Forelimb muscle (tissue), 1 donor: ENCODE results near the gene SHC2. TPM values are rescaled to one million over a fixed set of nuclear protein-coding genes. Genes with fewer than 3 reads are reported as not detected.
"Not testable (repeated sequence)": the region's sequence is repeated elsewhere in the genome, so short reads cannot be mapped to it uniquely, and the experiment has no call there.

Experiments
- DNase-seq: peaks from one replicate; pipeline ENCODE4 v3.0.0-alpha.2; 2013; ENCODE audit warnings: low read depth
- polyA plus RNA-seq: library from polyadenylated mRNA; unstranded; fragments of 120-200 nt; gene quantifications from one replicate; pipeline ENCODE4 v1.2.1, GENCODE V29; 2013; ENCODE audit not compliant: insufficient read length

Gene SHC2
- polyA plus RNA-seq, 1 donor = 32.9 TPM

DNA sequence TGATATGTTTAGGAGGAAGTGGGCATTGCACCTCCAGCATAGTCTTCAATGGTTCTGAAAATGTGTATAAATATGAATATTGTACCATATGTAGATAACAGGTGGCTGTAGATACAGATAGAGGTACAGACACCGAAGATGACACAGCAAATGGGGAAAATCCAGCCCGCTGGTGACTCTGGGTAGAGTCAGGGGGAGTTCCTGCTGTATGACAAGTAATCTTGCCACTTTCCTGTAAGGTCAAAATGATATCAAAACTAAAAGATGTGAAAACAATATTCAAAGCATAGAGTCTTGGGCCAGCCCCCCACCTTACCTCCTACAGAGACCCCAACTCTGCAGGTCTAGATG lies 69.7 kb downstream of the SHC2 start:
- no peak for DNase-seq

DNA sequence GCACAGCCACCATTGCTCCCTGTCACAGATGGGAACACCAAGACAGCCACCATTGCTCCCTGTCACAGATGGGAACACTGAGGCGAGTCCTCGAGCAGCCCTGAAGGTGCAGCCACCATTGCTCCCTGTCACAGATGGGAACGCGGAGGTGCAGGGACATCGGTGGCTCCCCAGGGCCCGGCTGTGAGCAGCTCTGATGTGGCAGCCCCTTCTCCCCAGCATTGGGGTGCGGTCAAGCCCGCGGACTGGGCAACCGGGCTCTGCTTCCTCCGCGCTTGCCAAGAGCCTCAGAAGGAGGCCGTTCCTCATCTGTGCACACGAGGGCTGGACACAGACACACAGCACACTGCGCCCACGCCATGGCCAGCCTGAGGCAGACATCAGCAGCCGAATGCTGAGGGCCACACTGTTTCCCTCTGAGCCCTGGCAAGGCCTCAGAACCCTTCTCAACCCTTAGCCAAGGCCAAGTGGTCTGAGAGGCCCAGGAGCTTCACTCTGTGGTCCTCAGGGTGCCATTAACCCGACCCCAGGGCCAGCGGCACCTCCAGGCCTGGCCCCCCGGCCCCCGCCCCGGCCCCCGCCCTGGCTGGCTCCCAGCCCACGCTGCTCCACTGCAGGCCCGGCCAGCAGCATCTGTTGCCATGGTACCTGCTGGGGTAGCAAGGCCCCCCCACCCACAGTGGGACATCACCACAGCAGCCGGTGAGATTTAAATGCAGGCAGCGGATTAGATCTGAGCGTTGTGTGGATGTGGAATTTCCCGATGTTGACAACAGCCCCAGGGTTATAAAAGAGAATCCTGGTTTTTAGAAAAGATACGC lies 70.2 kb downstream of the SHC2 start:
- no peak for DNase-seq

DNA sequence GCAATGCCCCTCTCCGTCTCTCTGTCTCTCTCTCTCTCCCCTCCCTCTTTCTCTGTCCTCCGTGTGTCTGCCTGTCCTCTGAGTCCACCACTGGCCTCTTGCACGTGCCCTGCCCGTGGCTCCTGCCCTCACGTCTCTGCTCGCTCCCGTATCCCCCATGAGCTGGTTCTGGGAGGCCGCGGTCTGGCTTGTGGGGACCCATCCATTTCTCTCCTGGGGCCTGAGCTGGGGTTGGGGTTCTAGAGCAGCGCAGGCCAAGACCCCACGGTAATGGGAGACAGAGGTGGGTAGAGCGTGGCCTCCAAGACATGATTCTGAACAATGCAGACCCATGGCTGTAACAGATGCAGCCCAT lies 70.9 kb downstream of the SHC2 start:
- no peak for DNase-seq

DNA sequence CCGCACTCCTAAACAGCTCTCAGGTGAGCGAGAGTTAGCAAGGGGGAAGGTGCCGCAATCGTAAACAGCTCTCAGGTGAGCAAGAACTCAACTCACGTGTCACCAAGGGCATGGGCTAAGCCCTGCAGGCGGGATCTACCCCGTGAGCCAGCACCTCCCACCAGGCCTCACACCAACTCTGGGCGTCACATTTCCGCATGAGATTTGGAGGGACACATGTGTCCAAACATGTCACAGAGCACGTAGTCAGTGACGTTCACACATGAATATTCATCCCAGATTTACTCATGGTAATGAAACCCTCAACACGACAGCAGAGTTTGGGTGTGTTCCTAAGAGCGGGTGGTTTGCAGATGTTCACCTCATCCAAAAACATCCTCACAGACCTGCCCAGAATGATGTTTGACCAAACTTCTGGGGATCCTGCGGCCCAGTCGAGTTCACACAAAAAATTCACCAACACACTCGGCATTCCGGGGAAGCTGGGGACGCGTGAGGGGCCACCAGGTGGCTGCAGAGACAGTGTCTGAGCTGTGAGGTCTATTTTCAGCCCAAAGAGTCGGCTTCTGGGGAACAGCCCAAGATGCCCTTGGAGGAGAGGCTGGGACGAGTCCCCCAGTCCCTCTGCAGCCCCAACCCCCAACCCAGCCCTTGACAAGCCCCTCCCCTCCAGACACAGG lies 71.4 kb downstream of the SHC2 start:
- no peak for DNase-seq

DNA sequence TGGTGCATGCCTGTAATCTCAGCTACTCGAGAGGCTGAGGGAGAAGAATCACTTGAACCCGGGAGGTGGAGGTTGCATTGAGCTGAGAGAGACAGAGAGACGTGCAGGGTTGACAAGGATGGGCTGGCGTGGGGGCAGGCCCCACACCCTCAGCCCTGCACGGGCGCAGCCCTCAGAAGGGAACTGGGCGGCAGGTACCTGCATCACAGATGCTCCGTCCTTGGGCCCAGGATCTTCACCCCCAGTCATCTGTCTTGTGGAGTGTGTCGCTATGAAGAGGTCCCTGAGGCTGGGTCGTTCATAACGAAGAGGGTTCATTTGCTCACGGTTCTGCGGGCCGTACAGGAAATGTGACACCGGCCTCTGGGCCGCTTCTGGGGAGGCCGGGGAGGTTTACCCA lies 72.1 kb downstream of the SHC2 start:
- no peak for DNase-seq

DNA sequence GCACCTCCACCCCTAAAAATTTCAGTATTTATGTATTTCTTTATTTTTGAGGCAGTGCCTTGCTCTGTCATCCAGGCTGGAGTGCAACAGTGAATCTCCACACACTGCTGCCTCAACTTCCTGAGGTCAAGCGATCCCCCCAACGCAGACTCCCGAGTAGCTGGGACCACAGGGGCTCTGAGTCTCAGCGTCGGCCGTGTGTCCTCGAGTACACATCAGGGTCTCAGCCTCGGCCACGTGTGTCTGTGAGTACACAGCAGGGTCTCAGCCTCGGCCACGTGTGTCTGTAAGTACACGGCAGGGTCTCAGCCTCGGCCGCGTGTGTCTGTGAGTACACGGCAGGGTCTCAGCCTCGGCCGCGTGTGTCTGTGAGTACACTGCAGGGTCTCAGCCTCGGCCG lies 73.1 kb downstream of the SHC2 start:
- no peak for DNase-seq

DNA sequence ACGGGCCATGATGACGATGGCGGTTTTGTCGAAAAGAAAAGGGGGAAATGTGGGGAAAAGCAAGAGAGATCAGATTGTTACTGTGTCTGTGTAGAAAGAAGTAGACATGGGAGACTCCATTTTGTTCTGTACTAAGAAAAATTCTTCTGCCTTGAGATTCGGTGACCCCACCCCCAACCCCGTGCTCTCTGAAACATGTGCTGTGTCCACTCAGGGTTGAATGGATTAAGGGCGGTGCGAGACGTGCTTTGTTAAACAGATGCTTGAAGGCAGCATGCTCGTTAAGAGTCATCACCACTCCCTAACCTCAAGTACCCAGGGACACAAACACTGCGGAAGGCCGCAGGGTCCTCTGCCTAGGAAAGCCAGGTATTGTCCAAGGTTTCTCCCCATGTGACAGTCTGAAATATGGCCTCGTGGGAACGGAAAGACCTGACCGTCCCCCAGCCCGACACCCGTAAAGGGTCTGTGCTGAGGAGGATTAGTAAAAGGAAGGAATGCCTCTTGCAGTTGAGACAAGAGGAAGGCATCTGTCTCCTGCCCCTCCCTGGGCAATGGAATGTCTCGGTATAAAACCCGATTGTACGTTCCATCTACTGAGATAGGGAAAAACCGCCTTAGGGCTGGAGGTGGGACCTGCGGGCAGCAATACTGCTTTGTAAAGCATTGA lies 74.1 kb downstream of the SHC2 start:
- not testable (repeated sequence) for DNase-seq

DNA sequence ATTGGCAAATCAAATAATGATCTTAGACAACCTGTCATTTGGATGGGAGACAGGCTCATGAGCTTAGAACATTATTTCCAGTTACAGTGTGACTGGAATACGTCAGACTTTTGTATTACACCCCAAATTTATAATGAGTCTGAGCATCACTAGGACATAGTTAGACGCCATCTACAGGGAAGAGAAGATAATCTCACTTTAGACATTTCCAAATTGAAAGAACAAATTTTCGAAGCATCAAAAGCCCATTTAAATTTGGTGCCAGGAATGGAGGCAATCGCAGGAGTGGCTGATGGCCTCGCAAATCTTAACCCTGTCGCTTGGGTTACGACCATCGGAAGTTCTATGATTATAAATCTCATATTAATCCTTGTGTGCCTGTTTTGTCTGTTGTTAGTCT lies 74.6 kb downstream of the SHC2 start:
- not testable (repeated sequence) for DNase-seq

DNA sequence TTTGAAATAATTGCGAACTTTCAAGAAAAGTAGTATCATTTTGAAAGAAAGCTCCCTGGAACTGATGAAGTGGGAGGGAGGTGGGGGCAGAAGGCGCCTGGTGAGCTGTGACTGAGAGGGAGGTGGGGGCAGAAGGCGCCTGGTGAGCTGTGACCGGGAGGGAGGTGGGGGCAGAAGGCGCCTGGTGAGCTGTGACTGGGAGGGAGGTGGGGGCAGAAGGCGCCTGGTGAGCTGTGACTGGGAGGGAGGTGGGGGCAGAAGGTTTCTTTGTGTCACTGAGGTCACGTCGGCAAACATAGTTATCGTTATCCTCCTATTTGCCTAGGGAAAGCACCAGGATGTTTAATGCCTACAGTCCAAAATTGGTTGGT lies 76.0 kb downstream of the SHC2 start:
- no peak for DNase-seq

DNA sequence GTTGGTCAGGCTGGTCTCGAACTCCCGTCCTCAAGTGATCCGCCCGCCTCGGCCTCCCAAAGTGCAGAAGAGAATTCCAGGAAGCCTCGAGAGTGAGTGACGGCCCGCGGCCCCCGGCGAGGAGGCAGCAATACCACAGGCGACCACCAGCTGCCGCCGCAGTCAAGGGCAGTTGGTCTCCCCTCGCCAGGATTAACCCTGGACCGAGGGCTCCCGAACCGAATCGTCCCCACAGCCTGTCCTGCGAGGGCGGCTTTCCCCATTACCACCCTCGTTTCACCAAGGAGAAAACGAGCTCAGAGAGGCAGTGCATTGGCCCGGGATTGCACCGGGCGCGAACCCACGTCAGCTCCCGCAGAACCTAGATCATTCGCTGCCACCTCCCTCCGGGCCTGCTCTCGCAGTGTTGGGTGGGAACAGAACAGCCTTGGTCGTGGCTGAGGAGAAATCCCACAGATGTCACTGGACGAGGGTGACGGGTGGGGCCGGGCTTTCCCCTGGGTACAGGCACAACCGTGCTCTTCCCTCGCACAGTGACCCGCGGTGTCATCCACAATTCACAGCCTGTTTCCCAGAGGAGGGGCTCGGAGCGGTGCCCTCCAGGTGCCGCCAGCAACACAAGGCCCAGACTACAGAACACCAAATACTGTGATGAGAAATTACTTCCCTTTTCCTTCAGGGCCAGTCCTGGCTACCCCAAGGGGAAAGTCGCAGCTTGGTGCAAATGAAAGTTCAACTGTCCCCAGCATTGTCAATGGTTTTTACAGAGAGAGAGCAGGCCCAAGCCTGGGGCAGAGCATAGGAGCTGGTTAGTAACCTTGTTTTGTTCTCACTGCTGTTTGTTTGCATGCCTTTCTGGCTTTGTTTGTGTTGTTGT lies 76.7 kb downstream of the SHC2 start:
- DNase-seq = no peak

DNA sequence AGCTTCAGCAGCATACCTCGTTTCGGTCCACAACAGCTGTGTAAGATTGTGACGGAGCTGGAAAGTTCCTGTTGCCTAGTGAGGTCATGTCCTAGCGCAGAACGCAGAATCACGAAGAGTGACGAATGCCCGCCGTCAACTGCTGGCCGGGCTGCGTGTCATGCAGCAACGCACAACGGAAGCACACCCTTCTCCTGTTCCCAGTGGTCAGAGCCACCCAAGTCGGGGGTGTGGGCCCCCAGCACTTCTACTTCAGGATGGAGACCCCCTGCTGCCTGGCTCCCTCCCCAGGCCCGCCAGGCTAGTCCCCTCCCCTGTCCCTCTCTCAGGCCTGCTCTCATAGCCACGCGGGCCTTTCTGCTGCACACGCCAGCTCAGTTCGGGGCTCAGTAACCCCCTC lies 77.8 kb downstream of the SHC2 start:
- DNase-seq = no peak

DNA sequence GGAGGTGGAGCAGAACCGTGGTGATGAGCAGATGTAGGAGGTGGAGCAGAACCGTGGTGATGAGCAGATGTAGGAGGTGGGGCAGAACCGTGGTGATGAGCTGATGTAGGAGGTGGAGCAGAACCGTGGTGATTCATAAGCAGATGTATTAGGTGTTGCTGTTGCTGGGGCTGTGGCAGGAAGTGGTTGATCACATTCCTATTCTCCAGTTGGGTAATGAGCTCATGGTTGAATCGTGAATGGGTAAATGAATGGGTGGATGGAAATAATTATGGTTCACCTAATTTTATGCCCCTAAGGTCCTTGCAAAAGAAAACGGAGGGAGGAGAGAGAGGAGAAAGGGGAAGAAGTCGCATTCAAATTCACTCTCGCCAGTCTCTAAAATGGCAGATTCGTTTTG lies 78.3 kb downstream of the SHC2 start:
- DNase-seq = not testable (repeated sequence)

DNA sequence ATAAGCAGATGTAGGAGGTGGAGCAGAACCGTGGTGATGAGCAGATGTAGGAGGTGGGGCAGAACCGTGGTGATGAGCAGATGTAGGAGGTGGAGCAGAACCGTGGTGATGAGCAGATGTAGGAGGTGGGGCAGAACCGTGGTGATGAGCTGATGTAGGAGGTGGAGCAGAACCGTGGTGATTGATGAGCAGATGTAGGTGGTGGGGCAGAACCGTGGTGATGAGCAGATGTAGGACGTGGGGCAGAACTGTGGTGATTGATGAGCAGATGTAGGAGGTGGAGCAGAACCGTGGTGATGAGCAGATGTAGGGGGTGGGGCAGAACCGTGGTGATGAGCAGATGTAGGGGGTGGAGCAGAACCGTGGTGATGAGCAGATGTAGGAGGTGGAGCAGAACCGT lies 78.9 kb downstream of the SHC2 start:
- DNase-seq = not testable (repeated sequence)

DNA sequence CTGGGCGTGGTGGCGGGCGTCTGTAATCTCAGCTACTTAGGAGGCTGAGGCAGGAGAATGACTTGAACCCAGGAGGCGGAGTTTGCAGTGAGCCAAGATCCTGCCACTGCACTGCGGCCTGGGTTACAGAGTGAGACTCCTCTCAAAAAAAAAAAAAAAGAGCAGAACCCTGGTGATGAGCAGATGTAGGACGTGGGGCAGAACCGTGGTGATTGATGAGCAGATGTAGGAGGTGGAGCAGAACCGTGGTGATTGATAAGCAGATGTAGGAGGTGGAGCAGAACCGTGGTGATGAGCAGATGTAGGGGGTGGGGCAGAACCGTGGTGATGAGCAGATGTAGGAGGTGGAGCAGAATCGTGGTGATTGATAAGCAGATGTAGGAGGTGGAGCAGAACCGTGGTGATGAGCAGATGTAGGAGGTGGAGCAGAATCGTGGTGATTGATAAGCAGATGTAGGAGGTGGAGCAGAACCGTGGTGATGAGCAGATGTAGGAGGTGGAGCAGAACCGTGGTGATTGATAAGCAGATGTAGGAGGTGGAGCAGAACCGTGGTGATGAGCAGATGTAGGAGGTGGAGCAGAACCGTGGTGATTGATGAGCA lies 80.1 kb downstream of the SHC2 start:
- DNase-seq = not testable (repeated sequence)

DNA sequence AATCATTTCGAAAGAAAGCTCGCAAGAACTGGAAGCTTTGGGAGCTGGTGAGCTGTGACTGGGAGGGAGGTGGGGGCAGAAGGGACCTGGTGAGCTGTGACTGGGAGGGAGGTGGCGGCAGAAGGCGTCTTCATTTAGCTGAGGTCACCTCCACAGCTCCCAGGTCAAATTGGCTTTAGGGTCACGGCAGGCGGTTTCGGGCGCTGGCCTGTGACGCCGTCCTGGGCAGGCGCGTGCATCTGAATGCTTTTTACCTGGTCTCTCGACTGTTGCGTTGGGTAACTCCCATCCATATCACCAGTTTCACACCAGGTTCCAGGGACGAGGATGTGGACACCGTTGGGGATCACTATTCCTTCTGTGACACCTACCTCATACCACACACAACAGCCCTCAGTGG lies 81.0 kb downstream of the SHC2 start:
- no peak for DNase-seq

DNA sequence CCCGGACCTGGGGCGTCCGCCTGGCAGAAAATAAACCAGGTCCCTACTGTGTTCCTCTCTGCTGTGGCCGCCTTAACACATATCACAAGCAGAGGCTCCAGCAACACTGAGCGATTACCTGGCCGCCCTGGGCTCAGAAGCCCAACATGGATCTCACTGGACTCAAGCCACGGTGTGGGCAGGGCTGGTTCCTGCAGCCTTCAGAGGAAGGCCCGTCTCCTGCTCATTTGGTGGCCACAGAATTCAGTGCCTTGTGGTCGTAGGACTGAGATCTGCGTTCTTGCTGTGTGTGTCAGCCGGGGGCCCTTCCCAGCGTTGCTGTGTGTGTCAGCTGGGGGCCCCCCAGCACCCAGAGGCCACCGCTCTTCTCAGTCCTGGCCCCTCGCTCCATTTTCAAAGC lies 82.1 kb downstream of the SHC2 start:
- no peak for DNase-seq

DNA sequence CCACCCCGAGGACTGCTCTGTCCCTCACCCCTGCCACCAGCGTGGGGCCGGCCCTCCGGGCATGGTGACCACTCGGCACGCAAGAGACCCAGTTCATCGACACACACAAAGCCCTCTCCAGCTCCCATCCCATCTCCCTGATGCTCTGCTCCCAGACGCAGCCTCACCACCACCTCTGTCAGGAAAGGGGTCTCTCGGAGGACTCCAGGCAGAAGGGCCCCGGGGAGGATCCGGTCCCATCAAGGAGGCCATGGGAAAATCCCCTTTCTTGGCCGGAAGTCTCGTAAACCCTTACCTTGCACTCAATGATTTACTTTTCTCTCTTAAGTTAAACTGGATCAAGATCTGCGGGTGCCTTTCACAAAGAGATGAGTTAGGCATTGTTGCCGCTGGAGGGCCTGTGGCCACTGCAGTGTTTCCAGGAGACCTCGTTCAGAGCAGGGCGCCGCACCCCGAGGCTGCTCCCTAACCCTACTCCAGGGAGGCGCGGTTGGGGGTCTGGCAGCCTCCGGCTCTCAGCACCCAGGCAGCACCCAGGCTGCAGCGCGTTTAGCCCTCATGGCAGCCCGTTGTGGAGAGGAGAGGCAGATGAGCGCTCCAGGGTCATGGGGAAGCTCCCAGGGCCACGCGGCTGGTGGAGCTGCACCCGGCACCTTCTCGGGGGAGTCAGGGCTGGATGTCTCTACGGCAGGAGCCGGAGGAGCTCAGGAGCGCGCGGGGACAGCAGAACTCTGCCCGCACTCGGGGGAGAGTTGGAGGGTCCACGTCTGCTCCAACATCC lies 82.8 kb downstream of the SHC2 start:
- DNase-seq = no peak

DNA sequence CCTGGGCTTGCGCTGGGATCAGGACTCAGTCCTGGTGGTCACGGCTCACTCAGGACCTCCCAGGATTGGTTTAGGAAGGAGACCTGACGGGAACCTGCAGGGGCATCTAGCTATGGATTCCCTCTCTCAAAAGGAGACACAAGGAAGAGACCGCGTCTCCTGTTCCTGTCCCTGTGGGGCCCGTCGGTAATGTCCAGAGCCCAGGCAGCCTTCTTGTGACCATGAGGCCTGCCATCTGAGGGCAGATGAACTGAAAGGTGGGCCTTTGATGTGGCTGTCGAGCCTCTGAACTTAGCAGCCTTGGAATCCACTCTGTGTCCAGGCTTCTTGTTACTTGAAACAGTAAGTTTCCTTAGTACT lies 84.7 kb downstream of the SHC2 start:
- DNase-seq = no peak

DNA sequence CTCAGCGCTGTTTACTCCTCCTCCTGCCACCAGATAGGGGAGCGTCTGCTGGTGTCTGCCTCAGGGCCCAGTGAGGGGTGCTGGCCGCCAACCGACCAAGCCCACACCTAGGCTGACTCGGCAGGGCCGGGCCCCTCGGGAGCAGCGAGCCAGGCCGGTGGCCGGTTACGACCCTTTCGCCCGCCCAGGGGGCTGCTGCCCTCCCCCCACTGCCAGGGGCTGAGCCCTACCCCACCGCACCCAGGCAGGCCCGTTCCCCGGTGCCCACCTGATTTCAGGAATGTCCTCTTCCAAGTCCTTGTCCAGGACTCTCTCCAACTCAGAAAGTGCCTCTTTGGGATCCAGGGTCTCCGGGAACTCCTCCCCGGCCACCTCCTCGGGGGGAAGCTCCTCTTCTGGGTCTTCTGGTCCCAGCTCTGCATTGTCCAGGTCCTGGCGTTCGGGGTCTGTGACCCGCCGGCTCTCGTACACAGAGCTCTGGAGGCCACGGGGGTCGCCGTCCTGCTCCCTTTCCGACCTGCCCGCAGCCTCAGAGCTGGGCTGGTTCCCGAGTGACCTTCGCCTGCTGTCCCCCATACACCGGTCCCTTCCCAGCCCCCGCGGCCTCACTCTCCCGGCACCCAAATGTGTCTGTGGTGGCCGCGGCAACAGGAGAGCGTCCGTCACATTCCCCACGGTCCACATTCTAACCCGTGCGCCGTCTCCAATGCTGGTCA lies 85.3 kb downstream of the SHC2 start:
- DNase-seq = no peak

DNA sequence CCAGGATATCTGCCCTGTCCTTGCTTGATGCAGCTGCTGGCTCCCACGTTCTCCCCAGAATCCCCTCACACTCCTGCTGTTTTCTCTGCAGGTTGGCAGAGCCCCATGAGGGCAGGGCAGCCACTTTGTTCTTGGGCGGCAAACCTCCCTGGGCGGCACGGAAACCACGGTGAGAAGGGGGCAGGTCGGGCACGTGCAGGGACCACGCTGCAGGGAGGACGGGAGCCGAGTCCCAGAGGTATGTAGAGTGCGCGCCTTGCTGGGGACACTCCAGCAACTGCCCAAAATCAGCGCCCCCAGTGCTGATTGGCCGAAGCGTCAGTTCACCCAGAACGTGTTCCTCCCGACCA lies 86.0 kb downstream of the SHC2 start:
- DNase-seq = no peak
